NCI-H146 treated with DMSO at 0.1 percent for 48 hours (cell line): ENCODE results near the gene PAWR.
"Not testable (repeated sequence)": the region's sequence is repeated elsewhere in the genome, so short reads cannot be mapped to it uniquely, and the experiment has no call there.

Source experiments
- DNase-seq: peaks from one replicate; lab custom pipeline; 2025; ENCODE audit not compliant: unreplicated experiment; lab: John Stamatoyannopoulos, UW

Gene PAWR

DNA sequence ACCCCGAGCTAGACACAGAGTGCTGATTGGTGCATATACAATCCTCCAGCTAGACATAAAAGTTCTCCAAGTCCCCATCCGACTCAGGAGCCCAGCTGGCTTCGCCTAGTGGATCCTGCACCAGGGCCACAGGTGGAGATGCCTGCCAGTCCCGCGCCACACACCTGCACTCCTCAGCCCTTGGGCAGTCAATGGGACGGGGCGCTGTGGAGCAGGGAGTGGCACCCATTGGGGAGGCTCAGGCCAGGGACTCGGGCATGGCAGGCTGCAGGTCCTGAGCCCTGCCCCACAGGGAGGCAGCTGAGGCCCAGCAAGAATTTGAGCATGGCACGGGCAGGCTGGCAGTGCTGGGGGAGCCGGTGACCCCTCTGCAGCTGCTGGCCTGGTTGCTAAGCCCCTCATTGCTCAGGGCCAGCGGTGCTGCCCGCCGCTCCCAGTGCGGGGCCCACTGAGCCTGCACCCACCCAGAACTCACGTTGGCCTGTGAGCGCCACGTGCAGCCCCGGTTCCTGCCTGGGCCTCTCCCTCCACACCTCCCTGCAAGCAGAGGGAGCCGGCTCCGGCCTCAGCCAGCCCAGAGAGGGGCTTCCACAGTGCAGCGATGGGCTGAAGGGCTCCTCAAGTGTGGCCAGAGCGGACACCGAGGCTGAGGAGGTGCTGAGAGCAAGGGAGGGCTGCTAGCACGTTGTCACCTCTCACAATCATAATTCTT is 136.7 kb downstream of the PAWR start:
- no peak for DNase-seq

- DNase-seq, result no peak
Observed at GRCh38 chr12:79552192-79552591, 138.6 kb downstream of the PAWR start.

DNA sequence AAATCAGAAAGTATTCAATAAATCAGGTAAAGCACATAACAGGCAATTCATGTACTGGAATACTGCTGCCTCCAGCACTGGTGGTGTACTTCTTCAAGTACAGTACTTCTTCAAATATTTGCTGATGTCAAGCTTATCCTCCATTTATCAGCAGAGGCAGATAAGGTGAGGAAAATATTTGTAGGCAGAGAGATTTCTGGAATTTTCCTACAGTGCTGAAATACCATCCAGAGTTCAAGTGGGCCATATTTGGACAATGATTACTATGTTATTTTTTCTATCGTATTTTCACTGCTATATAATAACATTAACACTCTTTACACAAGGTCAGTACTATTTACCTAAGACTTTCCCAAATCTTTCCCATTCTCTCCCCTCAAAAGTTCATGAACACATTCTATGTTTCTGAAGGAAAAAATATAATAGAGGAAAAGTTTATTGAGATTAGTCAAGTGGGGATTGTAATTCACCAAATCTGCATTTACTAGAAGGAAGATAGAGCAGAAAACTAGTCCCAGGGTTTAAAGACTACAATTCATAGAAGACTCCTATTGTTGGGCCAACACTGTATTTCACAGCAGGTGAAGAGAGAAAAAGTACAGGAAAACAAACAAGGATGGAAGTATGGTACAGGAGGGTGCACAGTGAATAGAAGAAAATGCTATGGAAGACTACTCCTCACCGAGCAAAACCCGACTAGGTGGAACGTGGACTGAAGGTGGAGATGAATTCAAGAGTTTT is 141.1 kb downstream of the PAWR start:
- DNase-seq, result no peak

GRCh38 chr12:79548610-79548924 is 142.2 kb downstream of the PAWR start:
- no peak for DNase-seq

DNA sequence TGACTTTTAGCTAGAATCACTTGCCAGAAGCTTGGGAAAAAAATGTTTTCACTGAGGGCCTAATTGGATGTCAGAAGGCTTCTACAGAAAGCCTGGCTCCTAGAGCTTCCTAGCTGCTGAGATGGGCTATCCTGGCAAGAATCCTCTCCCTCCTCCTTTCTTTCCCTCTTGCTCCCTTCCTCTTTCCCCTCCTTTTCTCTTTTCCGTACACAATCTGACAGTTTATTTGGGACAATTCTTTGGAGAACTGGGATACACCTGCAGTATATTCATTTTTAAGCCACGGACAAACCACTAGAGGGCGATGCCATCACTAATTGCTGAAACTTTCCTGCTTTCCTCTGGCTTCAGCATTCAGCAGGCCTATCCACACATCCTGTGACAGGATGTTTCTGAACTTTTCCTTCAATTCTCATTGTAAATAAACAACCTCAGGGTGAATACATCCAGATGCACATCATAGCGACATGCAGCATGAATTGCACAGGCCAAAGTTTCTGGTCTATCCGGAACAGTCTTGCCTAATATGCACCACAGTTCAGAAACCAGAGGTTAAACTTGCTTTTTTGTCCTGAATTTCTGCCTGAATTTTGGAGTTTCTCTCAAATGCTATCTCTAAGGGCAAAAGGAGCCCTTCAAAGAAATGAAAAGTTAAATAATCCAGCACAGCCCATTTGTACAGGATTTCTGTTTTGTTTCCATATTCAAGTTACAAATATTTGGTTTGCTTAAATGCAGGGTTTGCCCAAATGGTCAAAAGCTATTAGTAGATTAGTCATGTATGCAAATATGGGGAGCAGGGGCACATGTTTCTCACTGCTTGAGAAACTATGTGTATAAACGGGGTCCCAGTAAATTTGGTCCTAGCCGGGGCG is 142.8 kb downstream of the PAWR start:
- peak; percentile 33 for DNase-seq

GRCh38 chr12:79547044-79547734 is 143.6 kb downstream of the PAWR start:
- no peak for DNase-seq

- no peak for DNase-seq
Observed at GRCh38 chr12:79546466-79547043, 144.2 kb downstream of the PAWR start.

DNA sequence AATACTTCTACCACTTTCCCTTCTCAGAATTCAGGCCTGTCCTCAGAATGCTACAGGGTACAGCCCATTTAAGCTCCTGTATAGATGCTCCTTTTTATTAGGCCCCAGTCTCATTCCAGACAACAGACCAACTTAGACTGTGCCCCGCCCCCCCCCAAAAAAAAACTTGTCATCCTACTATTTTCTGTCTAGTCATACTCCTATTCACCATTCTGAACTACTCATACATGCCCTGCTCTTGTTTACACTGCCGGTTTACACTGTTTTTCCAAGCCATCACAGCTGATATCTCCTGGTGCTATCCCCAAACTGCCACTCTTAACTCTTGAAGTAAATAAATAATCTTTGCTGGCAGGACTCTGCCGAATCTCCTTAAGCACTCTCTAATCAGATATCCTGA is 146.3 kb downstream of the PAWR start:
- not testable (repeated sequence) for DNase-seq

DNA sequence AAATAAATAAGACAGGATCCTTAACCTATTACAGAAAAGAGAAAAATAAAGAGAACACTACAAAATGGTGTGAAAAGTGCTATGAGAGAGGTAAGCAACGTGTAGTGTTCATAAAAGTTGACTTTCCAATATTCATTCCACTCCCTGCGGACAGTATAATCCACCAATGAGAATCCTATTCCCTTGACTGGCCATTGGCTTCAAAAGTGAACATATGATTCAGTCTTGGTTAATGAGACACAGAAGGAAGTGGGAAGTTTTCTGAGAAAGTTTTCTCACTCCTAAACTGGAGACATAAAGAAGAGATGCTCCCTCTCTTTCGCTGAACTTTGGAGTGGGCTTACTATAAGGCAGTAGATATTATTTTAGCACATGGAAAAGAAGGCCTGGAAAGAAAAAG is 153.1 kb downstream of the PAWR start:
- no peak for DNase-seq

- no peak for DNase-seq
Observed at GRCh38 chr12:79535751-79536150, 155.0 kb downstream of the PAWR start.
